Type B pancreatic cell (in vitro differentiated cells): ENCODE results near the gene OR2T12. TPM values are rescaled to one million over a fixed set of nuclear protein-coding genes. Genes with fewer than 3 reads are reported as not detected.
"Not testable (repeated sequence)": the region's sequence is repeated elsewhere in the genome, so short reads cannot be mapped to it uniquely, and the experiment has no call there.

Source experiments
- DNase-seq: peaks from one replicate; pipeline ENCODE4 v3.0.0; 2021; ENCODE audit warnings: mixed read lengths; ENCODE audit not compliant: unreplicated experiment; ENCODE audit errors: extremely low spot score
- H3K27ac Mint-ChIP-seq: 2 replicates; pipeline ENCODE4 v1.8.0; 2021; ENCODE audit warnings: mild to moderate bottlenecking, mixed read lengths
- H3K27me3 Mint-ChIP-seq: 2 replicates; pipeline ENCODE4 v1.8.0; 2021; ENCODE audit warnings: mixed read lengths
- H3K36me3 Mint-ChIP-seq: 2 replicates; pipeline ENCODE4 v1.8.0; 2021; ENCODE audit warnings: mixed read lengths
- H3K4me1 Mint-ChIP-seq: one replicate; pipeline ENCODE4 v1.8.0; 2021; ENCODE audit warnings: mixed read lengths; ENCODE audit not compliant: unreplicated experiment
- H3K4me3 Mint-ChIP-seq: 2 replicates; pipeline ENCODE4 v1.8.0; 2021; ENCODE audit warnings: mild to moderate bottlenecking, mixed read lengths
- H3K9me3 Mint-ChIP-seq: 2 replicates; pipeline ENCODE4 v1.8.0; 2021; ENCODE audit warnings: mixed read lengths
- long read RNA-seq: library from polyadenylated mRNA; unstranded; transcript quantifications from one replicate; pipeline ENCODE4 v2.0.0, GENCODE V29; 2020
- total RNA-seq: library from RNA; stranded (reverse); gene quantifications from 2 replicates; pipeline ENCODE4 v1.2.1, GENCODE V29; 2021; ENCODE audit warnings: low replicate concordance
- TF ChIP-seq, protein P1 (sequence below): fragments of 200-600 bp; sonication (generic); conservative IDR thresholded peaks from 2 replicates; pipeline ENCODE4 v1.5.0; 2021; ENCODE audit warnings: antibody characterized with exemption, mild to moderate bottlenecking

Gene OR2T12, protein sequence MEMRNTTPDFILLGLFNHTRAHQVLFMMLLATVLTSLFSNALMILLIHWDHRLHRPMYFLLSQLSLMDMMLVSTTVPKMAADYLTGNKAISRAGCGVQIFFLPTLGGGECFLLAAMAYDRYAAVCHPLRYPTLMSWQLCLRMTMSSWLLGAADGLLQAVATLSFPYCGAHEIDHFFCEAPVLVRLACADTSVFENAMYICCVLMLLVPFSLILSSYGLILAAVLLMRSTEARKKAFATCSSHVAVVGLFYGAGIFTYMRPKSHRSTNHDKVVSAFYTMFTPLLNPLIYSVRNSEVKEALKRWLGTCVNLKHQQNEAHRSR
- total RNA-seq, result not detected in 2 replicates
- long read RNA-seq, result 0 reads

DNA sequence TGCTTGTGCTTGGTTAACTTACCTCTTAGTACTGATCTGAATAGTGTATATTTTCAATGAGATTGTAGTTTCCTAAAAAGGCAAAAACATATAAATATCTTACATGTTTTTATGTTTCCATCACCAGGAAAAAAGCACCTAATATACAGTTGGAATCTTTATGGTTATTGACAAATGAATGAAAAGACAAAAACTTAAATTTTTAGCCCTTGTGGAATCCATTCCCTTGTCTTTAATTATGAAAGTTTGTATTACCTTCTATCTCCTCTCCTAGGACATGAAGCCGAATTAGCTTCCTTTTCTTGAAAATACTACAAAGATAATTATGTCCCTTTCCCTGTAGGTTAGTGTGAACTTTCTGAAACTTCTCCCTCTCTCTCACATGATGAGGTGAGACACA lies at the start of gene OR2T12:
OR2T12 (minus strand) TSS at position 101 of the 400 bp plus-strand sequence. CDS start 7,846 bp downstream, outside the sequence.
- Mint-ChIP-seq H3K9me3 (no peaks in the 10 kb centered on the region), H3K4me1 (no peaks in the 10 kb centered on the region), H3K27ac (no peak within 1 kb of the TSS), H3K36me3 (no peaks in the 10 kb centered on the region), H3K4me3 (no peak within 1 kb of the TSS), H3K27me3 (no peaks in the 10 kb centered on the region)
- TF ChIP-seq, protein P1, sequence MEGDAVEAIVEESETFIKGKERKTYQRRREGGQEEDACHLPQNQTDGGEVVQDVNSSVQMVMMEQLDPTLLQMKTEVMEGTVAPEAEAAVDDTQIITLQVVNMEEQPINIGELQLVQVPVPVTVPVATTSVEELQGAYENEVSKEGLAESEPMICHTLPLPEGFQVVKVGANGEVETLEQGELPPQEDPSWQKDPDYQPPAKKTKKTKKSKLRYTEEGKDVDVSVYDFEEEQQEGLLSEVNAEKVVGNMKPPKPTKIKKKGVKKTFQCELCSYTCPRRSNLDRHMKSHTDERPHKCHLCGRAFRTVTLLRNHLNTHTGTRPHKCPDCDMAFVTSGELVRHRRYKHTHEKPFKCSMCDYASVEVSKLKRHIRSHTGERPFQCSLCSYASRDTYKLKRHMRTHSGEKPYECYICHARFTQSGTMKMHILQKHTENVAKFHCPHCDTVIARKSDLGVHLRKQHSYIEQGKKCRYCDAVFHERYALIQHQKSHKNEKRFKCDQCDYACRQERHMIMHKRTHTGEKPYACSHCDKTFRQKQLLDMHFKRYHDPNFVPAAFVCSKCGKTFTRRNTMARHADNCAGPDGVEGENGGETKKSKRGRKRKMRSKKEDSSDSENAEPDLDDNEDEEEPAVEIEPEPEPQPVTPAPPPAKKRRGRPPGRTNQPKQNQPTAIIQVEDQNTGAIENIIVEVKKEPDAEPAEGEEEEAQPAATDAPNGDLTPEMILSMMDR, result no peak
- DNase-seq, result no peak

DNA sequence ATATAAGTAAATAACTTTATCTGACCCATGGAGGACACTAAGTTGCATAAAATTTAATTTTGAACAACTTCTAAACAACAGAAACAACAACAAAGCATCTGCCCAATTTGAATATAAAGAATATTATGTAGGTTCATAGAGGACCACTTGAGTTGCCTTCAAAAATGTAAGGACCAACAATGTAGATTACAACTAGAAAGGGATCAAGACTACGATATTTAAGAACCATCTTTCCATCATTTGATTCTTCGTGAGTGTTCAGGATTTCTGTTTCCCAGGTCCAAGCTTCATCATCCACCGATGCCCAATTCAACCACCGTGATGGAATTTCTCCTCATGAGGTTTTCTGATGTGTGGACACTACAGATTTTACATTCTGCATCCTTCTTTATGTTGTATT lies 45.3 kb upstream of the OR2T12 start, which contains the start of gene OR14C36:
OR14C36 (plus strand) TSS at position 301 of the 400 bp plus-strand sequence; CDS start at position 301, 0 bp downstream.
- no peak for DNase-seq
- TF ChIP-seq, protein P1, result no peak
- Mint-ChIP-seq H3K4me1 (no peaks in the 10 kb centered on the region), H3K27ac (no peak within 1 kb of the TSS), H3K36me3 (no peaks in the 10 kb centered on the region), H3K4me3 (no peak within 1 kb of the TSS), H3K9me3 (peaks cover 5% of the 10 kb centered on the region), H3K27me3 (no peaks in the 10 kb centered on the region)

DNA sequence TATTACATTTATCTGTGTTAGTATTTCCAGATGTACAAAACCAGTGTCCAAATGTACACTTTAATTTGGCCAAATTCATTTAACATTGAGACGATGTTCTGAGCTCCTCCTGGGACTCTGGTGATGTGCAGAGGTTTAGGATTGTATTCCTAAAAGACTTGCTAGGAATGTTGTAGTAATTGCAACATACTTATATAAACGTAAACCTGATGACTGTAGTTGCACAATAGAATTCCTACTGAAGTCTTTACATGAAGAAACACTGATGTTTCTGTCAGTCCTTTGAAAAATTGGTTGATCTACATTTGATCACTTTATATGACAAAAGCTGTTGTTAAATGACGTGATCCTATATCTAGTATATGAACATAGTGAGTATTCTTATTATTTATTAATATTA lies 40.2 kb upstream of the OR2T12 start:
- Mint-ChIP-seq H3K36me3 (no peaks in the 10 kb centered on the region), H3K9me3 (no peaks in the 10 kb centered on the region), H3K4me1 (no peaks in the 10 kb centered on the region), H3K27ac (no peak overlapping the region), H3K27me3 (no peaks in the 10 kb centered on the region), H3K4me3 (no peak overlapping the region)
- no peak for DNase-seq
- TF ChIP-seq, protein P1, result no peak

DNA sequence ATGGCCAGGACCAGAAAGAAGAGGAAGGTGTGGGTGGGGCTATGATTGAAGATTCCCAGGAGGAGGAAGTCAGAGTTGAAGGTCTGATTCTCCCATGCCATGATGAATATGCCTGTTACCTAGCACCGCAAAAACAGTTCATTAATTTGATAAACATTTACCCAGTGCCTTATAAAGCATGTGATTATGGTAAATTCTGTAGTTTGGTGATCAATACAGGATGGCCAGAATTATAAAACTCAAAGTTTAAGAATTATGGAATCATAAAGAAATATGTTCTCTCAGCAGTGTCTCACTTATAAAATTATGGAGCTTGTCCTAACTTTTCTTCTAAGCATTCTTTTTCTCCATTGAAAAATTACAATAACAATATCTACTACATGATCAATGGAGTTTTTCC lies 21.2 kb upstream of the OR2T12 start, which contains the start of gene OR2M7:
OR2M7 (minus strand) TSS at position 101 of the 400 bp plus-strand sequence; CDS start at position 101, 0 bp downstream.
- no peak for DNase-seq
- no peaks in the 10 kb centered on the region for H3K36me3 Mint-ChIP-seq
- TF ChIP-seq, protein P1, result no peak
- H3K27me3 Mint-ChIP-seq, result no peaks in the 10 kb centered on the region
- peaks cover 8% of the 10 kb centered on the region for H3K9me3 Mint-ChIP-seq
- H3K27ac Mint-ChIP-seq, result no peak within 1 kb of the TSS
- H3K4me1 Mint-ChIP-seq, result no peaks in the 10 kb centered on the region
- H3K4me3 Mint-ChIP-seq, result no peak within 1 kb of the TSS

DNA sequence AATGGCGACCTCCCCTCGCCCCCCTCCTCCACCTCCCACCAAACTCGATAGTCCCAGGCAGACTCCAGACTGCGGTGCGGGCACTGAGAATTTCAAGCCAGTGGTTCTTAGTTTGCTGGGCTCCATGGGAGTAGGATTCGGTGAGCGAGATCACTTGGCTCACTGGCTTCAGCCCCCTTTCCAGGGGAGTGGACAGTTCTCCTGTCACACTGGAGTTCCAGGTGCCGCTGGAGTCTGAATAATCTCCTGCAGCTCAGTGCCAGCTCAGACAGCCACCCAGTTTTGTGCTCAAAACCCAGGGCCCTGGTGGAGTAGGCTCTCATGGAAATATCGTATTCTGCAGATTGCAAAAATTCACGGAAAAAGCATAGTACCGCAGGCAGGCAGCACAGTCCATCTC lies 13.6 kb upstream of the OR2T12 start:
- no peak for DNase-seq
- H3K36me3 Mint-ChIP-seq, result no peaks in the 10 kb centered on the region
- TF ChIP-seq, protein P1, result no peak
- no peaks in the 10 kb centered on the region for H3K27me3 Mint-ChIP-seq
- H3K4me3 Mint-ChIP-seq, result no peak overlapping the region
- H3K9me3 Mint-ChIP-seq, result no peaks in the 10 kb centered on the region
- no peaks in the 10 kb centered on the region for H3K4me1 Mint-ChIP-seq
- H3K27ac Mint-ChIP-seq, result no peak overlapping the region

DNA sequence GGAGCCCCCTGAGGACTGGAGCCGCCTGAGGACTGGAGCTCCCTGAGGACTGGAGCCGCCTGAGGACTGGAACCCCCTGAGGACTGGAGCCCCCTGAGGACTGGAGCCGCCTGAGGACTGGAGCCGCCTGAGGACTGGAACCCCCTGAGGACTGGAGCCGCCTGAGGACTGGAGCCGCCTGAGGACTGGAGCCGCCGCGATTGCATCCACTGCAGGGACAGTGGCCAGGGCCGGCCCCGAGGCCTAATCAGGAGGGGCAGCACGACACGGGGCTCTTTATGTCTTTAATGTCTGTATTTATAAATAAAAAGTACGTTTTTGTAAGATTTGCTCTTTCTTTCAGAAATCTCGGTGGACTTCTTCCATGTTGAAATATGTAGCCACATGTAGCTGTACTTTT lies 3.5 kb upstream of the OR2T12 start:
- H3K9me3 Mint-ChIP-seq, DNase-seq, H3K27ac Mint-ChIP-seq, H3K4me3 Mint-ChIP-seq, H3K27me3 Mint-ChIP-seq, H3K36me3 Mint-ChIP-seq, H3K4me1 Mint-ChIP-seq: not testable (repeated sequence)
